Measurements from ENCODE around the gene PHC2.
A peak's percentile ranks its signal among the peaks of the same experiment; 100 is the strongest.
"Not testable (repeated sequence)": the region's sequence is repeated elsewhere in the genome, so short reads cannot be mapped to it uniquely, and the experiment has no call there.

PHC2 gene

DNA sequence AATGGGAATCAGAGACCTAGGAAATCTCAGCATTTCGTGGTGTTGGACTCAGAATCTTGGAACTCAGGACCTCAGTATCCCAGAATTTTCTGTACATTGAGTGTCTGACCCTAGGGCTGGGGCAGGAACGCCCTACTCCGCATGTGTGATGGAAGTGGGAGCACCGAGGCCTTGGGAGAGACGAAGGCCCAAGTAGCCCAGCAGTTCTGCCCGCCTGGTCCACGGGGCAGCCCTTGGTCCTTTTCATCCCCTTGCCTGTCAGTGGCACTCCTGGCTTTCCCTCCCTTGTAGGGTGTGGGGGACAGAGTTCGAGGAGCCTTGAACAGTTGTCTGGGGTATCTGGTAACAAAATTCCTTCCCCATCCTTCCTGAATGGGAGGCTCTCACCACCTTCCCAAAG is 120.2 kb downstream of the PHC2 start:
- DNase-seq (ENCODE audit: low spot score) = no peak

DNA sequence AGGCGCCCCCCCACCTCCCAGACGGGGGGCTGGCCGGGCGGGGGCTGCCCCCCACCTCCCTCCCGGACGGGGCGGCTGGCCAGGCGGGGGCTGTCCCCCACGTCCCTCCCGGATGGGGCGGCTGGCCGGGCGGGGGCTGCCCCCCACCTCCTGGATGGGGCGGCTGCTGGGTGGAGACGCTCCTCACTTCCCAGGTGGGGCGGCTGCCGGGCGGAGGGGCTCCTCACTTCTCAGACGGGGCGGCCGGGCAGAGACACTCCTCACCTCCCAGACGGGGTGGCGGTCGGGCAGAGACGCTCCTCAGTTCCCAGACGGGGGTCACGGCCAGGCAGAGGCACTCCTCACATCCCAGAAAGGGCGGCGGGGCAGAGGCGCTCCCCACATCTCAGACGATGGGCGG is 121.5 kb downstream of the PHC2 start:
- DNase-seq (ENCODE audit: low spot score) = not testable (repeated sequence)

DNA sequence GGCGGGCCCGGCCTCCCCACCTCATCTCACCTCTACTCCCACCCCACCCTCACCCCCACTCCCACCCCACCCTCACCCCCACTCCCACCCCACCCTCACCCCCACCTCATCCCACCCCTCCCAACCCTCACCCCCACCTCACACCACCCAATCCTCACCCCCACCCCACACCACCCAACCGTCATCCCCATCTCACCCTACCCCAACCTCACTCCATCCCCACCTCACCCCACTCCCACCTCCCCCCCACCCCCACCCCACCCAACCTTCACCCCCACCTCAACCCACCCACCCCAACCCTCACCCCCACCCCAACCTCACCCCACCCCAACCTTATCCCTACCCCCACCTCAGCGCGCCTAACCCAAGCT is 123.4 kb downstream of the PHC2 start:
- no peak for DNase-seq (ENCODE audit: low spot score)

DNA sequence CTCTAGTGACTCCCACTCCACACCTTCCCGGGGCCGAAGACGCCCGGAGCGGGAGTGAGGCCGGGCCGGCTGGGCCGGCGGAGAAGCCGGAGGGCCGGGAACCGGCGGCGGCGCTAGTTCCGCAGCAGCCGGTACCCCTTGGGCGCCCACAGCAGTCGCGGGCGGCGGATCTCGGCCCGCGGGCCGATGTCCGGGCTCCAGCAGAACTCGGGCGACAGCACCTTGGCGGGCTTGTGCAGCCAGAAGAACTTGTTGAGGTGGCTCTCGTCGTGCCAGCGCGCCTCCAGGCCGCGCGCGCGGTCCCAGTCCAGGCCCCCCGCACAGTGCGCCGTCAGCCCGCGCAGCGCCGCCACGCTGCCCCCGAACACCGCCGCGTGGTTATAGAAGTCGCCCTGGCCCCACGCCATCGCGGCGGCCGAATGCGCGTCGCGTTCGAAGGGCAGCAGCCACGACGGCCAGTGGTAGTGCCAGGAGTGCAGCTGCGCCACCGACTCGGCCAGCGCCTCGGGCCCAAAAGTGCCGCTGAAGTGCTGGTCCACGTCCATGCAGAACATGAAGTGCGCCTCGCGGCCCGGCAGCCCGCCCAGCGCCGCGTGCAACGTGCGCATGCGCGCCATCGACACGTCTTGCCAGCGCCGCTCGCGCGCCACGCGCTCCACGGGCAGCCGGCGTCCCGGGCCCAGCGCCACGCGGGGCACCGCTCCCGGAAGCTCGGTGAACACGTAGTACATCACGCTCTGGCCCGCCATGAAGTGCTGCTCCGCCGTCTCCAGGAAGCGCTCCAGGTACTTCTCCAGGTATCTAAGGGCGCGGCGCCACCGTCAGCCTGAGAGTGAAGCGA is 124.0 kb downstream of the PHC2 start:
- no peak for DNase-seq (ENCODE audit: low spot score)

DNA sequence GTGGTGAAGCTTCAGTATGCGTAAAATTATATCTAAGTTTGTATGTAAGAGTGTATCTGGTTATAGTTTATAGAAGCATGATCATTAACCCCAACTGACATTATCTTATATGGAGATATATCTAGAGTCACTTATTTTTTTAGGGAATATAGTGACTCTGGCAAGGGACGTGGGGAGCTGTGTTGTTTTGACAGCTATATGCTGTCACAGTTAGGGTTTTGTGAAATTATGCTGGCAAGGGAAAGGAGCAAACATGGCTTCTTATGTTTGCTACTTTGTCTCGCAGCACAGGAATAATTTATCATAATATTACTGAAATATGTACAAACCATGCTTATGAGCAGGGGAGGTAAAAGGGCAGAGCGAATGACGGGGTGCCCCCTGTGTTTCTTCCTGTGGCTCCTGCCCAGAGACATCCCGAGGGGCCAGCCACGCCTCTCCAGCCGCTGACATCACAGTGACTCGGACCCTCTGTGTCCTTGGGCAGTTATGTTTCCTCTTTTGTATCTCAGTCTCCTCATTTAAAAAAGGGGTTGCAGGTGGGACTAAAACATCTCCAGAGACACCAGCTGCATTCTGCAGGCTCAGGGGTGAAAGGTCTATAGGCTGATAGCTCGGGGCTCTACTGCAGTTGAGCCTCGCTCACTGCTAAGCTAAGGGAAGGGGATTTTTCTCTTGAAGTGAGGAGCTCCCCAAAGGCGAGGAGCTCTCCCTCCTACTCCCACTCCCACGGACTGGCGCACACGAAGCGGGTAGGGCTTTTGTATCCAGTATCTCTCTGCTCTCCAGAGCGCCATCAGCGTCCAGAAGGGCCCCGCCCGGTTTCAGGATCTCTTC is 124.9 kb downstream of the PHC2 start:
- no peak for DNase-seq (ENCODE audit: low spot score)

DNA sequence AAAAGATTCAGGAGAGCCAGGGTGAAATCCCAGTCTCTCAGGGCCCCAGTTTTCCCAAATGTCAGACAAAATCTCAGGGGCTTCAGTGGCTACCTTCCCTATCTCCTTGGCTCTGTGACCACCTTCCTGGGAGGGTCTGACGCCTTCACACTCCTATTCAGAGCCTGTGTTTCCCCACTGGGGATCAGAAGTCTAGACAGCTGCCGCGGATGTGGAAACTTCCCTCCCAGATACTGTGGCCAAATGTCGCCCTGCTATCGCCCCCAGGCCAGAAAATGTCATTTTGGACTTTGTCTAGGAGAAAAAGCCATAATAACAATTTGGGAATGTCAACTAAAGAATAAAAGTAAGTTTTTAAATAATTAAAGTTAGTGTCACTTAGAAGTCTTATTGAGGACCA is 125.9 kb downstream of the PHC2 start:
- DNase-seq (ENCODE audit: low spot score) = no peak

DNA sequence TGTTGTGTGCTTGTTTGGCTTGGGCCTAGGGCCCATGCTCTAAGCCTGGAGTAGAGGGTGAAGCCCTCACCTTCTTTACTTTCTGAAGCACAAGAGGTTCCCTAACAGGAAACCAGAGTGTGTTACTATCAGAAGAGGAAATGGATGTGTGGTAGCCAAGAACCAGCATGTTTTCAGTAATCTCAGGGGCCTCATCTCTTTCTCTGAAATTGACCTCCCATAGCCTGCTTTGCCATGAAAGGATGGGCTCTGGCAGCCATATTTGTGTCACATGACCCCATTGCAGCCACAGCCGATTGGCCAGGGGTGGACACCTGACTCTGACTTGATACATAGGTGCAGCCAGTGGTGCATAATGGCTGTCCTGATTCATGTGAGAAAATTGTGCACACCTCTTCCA is 128.6 kb downstream of the PHC2 start:
- no peak for DNase-seq (ENCODE audit: low spot score)

DNA sequence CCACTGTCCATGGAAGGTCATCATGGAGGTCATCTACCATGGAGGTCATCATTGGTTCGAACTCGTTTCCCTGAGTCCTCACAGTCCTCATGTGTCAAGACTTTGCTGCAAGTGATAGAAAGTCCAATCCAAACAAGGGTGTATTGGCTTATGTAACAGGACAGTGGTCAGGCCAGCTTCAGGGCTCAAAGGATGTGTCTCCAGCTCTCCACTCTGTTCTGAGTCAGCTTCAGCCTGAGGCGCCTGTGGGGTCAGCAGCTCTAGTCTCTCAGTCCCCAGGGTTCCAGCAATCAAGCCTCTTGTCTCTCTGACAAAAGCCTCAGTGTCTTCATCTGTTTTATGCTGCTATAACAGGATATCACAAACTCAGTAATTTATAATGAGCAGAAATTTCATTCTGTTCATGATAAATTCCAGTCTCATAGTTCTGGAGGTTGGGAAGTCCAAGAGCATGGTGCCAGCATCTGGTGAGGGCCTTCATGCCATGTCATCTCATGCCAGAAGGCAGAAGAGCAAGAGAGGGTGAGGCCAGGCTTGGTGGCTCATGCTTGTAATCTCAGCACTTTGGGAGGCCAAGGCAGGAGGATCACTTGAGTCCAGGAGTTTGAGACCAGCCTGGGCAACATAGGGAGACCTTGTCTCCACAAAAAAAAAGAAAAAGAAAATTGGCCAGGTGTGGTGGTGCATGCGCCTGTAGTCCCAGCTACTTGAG is 129.5 kb downstream of the PHC2 start:
- DNase-seq (ENCODE audit: low spot score) = no peak

DNA sequence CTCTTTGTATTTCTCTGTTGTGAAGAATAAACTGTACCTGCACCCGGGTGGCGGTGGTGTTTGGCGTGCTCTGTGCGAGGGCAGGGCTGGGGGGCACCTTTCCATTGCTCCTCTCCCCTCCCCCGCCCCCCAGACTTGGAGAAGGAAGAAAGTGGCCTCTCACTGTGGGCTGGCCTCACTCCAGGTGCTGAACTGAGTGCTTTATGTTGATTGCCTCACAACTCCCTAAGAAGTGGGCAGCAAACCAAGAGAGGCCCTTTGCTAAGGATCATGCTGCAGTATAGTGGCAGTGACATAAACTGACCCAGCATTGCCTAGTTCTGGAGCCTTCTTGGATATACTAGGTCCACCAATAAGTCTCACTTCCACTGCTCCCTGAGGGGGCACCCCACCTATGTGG is 130.2 kb downstream of the PHC2 start:
- DNase-seq (ENCODE audit: low spot score) = no peak

DNA sequence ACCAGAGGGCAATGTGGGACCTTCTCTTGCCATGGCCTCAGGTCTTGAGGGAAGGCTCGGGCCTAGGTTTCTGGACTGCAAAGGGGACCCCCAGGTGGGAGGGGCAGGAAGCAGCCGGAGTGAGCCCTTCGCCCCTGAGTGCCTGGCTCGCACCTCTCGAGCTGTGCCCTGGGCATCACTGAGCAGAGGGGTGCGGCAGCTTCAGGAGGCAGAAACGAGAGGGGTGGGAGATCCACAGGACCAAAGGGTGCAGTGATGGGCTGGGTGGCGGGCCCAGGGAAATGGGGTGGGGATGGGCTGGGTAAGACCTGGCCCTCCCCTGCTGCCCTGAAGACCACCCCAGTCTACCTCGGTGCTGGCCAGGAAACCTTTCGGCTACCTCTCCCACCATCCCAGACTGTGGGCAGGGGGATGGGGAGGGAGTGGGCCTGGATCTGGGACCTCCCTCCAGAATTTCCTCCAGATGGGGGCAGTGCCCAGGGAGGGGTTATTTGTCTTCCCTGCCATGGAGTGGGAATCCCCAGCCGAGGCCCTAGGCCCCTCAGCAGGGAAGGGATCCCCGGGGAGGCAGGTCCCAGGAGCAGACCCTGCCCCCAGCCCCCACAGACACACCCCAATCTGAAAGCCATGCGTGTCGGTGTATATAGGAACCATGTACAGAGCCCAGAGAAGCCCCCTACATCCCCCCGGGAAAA is 131.3 kb downstream of the PHC2 start:
- DNase-seq (ENCODE audit: low spot score) = no peak

DNA sequence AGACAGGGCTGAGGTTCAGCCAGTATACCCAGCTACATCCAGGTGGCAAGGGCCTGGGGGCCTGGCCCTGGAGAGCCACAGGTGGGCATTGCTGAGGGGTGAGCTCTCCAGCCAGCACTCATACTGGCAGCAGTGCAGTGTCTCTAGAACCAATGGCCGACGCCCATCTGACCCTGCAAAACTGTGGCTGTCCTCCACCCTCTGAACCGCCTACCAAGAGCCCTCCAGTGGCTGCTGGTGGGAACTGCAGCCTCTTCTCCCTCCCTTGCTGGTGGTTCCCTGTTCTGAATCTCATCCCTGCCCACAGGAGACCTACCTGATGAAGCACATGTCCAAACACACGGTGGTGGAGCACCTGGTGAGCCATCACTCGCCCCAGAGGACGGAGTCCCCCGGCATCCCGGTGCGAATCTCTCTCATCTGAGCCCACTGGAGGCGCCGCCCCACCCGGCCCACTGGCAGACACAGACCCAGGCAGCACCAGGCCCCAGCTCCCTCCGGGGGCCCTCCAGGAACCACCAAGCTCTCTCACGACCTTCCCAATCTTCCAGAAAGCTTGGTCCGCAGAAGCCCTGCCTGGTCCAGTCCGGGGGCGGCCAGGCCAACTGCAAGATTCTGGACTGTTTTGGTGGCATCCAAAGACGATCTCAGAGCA is 132.1 kb downstream of the PHC2 start:
- DNase-seq (ENCODE audit: low spot score) = no peak

DNA sequence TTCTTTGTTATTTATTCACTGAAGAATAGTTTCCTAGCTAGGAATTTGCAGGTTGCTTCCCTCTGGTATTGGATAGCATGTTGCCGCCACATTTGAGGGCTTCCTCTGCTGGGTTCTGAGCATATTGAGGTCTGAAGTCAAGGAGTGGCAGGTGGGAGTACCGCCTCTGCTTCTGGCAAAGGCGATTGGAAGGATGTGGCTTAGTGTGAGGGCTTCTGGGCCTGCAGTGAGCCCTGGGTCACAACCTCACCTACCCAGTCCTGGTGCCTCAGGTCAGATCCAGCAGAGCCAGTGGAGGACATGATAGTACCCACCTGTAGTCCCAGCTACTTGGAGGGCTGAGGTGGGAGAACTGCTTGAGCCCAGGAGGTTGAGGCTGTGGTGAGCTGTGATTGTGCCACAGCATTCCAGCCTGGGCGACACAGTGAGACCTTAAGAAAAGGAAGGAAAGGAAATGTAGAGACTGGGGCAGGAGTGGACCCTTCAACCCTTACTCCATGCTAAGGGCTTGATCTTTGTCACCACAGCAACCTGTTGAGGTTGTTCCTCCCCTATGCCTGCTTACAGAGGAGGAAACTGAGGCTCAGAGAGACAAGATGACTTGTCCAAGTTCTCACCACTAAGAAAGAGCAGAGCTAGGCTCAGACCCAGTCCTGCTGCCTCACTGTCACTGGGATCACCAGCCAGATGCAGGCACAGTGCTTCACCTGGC is 132.8 kb downstream of the PHC2 start:
- no peak for DNase-seq (ENCODE audit: low spot score)

DNA sequence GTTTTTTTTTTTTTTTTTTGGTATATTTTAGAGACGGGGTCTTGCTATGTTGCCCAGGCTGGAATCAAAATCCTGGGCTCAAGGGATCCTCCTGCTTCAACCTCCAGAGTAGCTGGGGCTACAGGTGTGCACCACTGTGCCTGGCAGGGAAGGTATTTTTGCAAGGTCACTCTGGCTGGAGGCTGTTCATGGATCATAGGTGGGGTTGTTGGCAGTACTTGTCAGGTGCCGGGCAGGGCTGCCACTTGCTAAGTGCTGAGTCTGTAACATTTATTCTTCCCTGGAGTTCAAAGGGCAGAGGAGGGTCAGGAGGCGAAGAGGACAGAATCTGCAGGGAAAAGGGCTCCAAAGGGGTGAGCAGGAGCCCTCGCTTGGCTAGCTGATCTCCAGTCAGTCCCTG is 134.1 kb downstream of the PHC2 start:
- no peak for DNase-seq (ENCODE audit: low spot score)

DNA sequence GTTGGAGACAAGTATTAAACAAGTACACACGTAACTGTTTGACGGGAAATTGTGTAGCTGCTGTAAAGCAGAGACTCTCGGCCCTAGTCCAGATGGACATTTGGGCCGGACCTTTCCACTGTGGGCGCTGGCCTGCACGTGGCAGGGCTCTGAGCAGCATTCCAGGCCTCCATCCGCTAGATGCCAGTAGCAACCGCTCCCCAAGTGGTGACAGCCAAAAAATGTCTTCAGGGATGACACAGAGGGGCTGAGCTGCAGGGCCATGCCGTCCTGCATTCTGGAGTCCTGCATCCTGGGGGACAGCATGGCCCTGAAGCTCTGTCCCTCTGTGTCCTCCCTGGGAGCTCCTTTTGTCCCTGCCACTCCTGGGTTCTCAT is 134.8 kb downstream of the PHC2 start:
- no peak for DNase-seq (ENCODE audit: low spot score)

DNA sequence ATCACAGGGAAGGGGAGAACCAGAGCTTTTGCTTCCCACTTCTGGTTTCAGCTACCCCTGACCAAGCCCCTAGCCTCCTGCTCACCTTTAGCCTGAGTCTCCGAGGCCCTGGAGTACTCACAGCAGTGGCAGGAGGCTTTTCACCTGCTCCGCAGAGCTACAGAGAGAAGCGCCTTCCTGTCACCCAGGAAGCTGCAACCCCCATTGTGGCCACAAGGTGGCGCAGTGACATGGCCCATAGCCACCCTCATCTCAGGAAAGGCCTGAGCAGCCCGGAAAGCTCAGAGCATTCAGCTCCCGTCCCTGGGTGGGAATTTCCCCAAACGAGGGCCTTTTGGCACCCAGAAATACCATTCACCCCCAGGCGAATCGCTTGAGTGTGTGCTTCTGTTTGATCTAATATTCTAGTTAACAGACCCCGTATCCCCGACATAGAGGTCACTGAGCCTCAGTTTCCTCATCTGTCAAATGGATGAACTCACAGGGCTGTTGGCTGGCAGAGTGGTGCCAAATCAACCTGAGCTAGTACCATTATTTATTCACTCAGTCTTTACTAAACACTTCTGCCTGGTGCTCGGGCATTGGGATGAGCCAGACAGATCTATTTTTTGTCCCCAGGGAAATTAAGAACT is 135.3 kb downstream of the PHC2 start:
- DNase-seq (ENCODE audit: low spot score) = peak; percentile 87

DNA sequence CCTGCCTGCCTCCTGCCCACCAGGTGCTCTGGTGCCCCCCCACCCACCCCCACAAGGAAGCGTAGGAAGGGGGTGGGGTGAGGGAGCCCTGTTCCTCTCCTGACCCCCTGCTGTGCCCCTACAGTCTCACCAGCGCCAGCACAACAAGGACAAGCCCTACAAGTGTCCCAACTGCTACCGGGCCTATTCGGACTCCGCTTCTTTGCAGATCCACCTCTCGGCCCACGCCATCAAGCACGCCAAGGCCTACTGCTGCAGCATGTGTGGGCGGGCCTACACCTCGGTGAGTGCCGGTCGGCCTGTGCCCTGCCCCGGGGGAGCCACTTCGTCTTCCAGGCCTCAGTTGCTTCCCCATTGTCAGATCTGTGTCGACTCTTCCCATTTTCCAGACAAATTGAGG is 135.9 kb downstream of the PHC2 start:
- DNase-seq (ENCODE audit: low spot score) = no peak

DNA sequence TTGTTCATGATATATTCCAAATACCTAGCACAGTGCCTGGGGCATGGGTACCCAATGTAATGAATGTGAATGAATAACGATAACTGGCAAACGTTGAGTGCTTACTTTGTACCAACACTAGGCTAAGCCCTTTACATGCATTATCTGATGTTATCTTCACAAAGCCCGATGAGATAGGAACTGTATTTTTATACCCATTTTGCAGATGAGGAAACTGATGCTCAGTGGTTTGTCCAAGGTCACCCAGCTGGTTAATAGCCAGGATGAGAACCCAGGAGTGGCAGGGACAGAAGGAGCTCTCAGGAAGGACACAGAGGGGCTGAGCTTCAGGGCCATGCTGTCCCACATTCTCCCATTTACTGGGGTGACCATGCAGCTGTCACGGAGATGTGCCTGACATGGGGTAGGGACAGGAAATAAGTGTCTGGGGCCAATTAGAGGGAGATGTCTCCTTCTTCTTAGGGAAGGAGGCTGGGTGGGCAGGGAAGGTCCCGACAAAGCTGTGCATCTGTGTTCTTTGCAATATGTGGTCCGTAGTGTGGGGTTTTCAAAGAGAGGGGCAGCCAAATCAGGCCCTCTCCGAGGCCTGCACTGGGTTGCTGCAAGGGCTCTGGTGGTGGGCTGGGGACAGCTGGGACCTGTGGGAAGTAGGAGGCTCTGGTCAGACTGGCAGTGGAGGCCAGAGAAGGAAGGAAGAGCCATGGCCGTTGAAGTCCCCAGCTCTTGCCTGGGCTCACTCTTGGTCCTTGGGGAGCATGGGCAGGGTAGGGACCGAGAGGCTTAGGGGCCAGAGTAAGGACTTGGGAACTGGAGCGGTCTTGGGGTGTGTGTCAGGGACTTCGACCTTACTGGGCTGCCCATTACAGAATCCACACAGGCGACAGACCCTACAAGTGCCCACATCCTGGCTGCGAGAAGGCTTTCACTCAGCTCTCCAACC is 136.6 kb downstream of the PHC2 start:
- no peak for DNase-seq (ENCODE audit: low spot score)

DNA sequence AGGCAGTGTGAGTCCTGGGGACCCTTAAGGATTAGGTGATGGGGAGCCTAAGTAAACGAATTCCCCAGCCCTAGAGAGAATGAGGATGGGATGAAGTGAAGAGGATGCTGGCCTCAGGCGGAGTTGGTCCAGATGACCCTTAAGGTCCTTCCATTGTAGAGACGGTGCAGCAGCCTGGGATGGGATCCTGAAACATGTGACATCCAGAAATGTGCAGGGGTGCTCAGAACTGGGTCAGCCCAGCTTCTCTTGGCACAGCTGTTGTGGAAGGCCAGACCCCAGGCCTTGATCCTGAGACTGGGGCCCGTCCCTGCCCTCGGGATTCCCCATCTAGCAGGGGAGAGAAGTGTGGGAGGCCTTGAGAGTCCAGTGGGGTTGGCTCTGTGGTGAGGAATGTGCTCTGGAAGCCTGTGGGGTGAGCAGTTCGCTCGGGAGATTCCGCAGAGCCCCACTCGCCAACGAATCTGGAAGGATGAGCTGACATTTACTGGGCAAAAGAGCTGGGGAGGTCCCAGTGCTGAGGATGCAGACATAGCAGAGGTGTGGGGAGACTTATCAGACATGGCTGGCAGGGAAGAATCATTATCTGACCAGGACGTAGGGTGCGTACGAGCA is 138.1 kb downstream of the PHC2 start:
- DNase-seq (ENCODE audit: low spot score) = no peak

DNA sequence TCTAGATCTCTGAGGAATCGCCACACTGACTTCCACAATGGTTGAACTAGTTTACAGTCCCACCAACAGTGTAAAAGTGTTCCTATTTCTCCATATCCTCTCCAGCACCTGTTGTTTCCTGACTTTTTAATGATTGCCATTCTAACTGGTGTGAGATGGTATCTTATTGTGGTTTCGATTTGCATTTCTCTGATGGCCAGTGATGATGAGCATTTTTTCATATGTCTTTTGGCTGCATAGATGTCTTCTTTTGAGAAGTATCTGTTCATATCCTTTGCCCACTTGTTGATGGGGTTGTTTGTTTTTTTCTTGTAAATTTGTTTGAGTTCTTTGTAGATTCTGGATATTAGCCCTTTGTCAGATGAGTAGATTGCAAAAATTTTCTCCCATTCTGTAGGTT is 140.3 kb downstream of the PHC2 start:
- not testable (repeated sequence) for DNase-seq (ENCODE audit: low spot score)
